HG02642 (cell line): ENCODE results near the gene SEMA4D.

Experiments
- ATAC-seq: cut with Tn5 transposase; IDR thresholded peaks from one replicate; pipeline ENCODE4 v1.9.1; 2021; ENCODE audit warnings: mild to moderate bottlenecking; ENCODE audit not compliant: unreplicated experiment, poor library complexity

The SEMA4D gene

GRCh38 chr9:89470224-89470839 is 27.6 kb downstream of the SEMA4D start:
- ATAC-seq = no peak

- no peak for ATAC-seq
These were observed 28.9 kb downstream of the SEMA4D start for GRCh38 chr9:89469003-89469402.

DNA sequence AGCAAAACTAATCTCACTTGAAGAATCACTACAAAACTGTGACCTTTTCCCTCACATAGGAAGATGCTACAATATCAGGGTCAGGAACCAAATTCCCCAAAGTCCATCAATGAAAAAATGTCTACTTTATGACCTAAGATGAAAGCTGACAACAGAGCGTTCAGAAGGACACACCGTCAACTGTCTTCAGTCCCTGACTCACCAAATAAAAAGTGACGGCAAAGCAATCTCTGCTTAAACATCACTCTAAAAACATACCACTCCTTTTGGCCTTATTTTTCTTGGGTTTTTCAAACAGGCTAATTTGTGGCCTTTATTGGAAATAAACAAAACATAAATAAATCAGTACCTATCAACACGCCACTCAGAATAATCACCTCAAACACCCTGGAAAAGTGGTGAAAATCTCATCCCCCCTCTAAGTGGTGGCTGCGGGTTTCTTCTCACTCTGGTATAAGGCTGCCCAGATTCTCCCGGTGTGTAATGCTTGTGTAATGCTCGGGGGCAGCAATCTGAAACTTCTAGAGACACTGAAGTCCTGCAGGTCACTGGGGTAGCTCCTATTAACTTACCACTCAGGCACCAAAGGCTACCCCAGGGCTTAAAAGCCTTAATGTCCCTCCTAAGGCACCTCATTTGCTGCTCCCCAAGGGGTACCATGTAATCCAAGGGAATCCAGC is 29.5 kb downstream of the SEMA4D start:
- ATAC-seq = no peak

- ATAC-seq = peak; percentile 15
These were observed 30.7 kb downstream of the SEMA4D start for GRCh38 chr9:89467278-89467625.

DNA sequence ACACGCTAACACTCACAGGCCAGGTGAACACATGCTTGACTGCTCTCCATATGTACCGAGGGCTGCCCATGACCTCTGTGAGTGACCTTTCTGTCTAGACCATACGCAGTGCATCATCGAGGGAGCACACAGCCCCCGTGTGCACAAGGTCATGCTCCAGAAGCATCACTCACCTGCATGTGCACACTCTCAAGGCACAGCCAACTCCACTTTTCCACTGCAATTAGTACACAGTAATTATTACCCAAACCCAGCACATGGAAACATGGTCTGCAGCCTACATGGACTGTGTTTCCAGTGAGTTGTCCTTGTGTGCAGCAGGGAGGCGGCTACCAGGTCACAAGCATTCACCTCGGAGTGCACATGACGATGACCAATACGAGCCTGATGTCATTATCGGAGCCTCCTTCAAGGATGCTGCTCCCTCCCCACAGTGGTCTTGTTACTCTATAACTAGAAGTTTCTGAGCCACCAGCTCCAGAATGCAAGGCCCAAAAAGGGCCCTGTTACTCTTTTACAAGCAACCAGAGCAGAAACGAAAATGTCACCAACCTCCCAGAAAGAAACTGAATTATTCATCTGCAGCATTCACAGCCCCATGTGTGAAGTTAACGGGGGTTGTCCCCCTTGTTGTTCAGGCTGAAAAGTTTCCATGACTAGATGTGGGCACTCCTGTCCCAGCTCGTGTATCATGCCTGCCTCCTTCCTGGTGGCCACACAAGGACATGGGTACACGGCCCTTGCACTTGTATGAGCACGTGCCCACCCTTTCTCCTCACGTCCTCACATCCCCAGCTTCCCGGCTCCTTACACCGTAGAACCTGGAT is 31.2 kb downstream of the SEMA4D start:
- ATAC-seq = peak; percentile 69

DNA sequence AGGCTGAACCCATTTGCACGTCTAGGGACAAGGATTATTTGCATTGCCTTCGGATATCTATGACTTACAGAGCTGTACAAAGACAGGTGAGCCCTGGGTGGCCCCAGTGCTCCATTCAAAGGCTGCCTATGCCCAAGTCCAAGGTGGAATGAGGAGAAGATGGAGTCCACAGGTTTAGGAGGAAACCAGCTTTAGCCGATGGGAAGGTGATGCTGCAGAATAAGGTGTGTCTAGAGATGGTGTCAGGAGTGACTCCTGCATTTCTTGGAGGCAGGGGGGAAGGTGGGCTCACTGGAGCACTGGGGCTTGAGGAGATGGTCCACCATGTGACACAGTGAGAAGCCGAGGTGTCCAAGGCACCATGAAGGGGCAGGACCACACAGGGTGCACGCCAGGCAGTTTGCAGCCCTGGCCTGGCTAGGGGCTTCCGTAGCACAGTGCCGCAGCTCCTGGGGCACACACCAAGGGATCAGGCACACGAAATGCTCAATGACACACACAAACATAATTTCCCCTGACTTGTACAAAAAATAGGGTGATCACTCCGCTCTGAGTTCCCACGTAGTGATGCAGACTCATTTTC is 32.1 kb downstream of the SEMA4D start:
- ATAC-seq = no peak

DNA sequence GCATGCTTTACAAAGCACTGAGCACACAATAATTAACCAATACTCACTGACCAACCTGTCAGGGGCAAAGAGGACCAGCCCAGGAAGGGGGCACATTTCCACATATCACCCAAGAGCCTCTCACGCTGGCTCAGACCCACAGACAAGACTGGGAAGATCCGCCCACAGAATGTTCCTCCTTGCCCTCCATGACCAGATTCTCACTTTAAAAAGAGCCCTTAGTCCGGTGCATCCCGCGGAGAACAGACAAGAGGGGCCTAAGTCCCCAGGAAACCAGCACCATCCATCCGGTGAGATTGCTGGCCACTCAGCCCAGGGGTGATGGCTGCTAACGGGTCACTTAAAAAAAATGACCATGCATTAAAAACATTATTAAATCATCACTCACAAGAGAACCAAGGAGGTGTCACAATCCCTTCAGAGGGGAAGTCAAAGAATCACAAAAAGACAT is 32.9 kb downstream of the SEMA4D start:
- ATAC-seq = no peak

DNA sequence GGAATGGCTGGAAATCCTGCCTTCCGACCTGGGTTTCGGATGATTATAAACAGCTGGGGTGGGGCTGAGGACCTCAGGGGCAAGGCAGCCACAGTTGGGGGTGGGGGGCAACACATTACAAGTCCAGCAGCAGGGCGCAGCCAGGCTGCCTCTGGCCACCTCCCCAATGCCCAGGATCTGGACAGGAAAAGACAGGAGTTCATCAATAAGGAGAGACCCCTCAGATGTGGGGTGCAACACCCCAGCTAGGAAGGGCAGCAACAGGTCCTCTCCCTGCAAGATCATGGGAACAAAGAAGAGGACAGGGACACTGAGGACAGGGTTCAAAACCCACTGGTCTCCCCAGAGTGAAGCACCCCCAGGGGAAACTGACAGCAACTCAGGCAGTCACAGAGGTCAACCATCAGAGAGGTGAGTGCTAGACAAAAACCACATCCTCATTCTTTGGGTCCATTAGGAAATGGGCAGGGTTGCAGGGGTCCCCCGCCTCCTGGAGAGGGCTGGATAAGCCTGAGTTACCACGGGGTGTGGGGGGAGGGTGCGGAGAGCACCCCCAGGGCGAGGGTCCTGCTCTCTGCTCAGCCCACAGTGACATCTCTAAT is 33.5 kb downstream of the SEMA4D start:
- no peak for ATAC-seq

DNA sequence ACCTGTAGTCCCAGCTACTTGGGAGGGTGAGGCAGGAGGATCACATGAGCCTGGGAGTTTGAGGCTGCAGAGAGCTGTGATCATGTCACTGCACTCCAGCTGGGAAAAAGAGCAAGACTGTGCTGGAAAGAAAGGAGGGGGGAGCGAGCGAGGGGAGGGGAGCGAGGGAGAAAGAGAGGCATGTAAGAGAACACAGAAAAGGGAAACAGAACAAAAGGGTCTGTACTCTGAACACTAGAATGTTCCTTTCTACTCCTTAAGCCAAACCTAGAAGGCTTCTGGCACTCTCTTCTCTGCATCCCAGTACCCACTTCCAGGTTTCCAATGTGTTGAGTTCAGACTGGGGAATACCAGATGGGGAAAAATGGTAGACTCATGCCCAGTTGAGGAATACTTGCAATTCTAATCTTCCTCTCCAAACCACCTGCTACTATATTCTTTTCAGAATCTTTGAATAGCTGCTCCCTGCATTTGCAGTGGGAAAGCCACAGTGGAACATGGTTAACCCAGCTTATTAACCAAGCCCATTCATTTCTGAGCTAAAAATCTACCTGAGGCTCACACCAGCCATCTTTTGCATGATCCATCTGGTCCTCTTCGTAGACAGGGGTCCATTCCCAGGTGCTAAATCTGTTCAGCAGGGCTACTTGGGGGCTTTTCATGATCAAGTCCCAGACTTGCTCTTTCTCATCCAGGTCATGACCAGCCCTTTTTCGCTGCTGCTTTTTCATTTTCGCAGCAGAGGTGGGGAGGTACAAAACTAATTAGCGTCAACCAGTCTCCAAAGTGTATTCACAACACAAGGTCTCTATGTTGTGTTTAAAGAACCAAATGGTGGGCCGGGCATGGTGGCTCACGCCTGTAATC is 34.9 kb downstream of the SEMA4D start:
- ATAC-seq = no peak

DNA sequence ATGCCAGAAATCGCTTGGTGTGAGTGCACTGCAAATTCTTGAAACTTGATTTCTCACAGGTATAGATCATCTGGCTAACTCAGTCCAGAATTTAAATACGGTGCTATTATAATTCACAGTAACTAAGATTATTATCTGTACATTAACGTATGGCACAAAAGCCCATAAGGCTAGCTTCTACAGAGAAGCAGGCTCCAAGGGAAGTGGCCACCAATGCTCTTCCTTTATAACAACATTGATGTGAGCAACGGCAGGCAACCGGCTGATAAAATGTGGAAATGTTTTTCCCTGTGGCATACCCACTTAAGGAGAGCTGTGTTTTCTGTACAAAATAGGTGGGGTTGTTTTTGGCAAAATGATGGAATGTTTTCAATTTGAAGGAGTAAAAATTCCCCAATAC is 35.7 kb downstream of the SEMA4D start:
- no peak for ATAC-seq

GRCh38 chr9:89461265-89461664 is 36.6 kb downstream of the SEMA4D start:
- ATAC-seq = no peak

GRCh38 chr9:89460551-89460950 is 37.4 kb downstream of the SEMA4D start:
- no peak for ATAC-seq

DNA sequence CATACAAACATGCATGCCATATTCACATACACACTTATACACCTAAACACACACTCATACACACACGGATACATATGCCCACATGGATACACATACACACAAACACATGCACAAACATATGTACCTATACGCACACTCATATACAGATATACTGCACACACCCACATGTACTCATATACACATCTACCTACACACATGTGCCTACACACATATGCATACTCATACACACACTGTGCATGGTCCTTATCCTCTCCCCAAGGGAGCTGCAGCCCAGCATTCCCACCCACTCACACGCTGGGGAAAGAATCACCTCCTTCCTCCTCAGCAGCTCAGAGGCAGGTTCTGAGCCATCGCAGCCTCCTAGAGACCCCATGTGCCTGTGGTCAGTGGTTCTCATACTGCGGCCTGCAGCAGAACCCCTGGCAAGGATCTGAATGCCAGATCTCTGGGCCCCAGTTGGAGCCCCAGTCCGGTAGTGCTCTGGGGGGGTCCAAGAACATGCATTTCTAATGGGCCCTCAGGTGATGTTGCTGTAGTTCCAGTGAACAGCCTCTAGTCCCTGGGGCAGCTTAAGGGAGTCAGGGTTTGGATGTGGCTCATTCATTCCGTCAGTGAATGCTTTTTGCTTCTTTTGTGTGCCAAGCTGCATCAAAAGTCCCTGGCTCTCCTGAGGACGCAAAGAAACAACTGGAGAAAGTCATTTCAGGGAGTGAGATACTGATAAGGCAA is 39.0 kb downstream of the SEMA4D start:
- ATAC-seq = no peak

DNA sequence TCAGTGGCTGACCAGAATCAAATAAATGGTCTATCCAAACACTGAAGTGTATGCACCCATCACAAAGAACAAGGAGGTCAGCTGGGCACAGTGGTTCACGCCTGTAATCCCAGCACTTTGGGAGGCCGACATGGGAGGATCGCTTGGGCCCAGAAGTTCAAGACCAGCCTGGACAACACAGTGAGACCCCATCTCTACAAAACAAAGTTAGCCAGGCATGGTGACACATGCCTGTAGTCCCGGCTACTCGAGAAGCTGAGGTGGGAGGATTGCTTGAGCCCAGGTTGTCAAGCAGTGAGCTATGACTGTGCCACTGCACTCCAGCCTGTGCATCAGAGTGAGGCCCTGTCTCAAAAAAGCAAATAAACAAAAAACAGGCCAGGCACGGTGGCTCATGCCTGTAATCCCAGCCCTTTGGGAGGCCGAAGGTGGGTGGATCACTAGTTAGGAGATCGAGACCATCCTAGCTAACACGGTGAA is 40.5 kb downstream of the SEMA4D start:
- no peak for ATAC-seq

- ATAC-seq = no peak
These were observed 42.5 kb downstream of the SEMA4D start for GRCh38 chr9:89455356-89455824.

DNA sequence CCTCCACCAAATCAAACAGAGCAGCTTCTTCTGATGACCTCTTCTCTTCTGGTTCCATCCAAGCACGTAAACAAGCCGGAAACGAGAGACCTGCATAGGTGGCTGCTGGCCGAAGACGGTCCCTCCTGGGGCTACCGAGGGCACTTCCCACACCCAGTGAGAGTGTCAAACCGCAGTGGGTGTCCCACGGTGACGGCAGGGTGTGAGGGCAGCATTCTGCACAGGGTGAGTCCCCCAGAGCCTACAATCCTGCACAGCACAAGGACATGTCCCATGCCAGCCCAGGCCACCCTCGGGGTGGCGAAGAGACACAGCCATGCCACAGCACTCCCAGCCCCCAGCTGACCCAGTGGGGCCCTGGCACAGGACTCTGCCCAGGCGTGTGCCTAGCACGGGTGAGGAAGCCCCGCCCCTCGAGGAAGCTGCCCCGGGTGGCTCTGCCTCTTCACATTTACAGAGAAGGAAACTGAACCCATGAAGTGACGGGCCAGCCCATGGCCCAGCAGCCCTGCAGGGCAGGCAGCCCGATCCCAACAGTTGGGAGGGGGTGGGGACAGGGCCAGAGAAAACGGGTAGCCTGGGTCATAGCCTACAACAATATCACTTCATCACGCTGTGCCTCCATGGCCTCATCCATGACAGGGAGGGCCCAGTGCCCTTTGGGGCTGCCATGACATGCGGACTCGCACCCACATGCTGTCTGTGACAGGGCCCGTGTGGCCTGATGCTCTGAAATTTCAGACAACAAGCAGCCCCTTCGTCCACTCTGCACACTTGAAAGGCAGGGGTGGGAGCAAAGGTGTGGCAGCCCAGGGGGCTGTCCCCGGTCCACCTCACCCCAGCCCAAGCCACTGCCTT is 43.2 kb downstream of the SEMA4D start:
- no peak for ATAC-seq

- no peak for ATAC-seq
These were observed 44.5 kb downstream of the SEMA4D start for GRCh38 chr9:89453452-89453851.

- ATAC-seq = no peak
These were observed 45.4 kb downstream of the SEMA4D start for GRCh38 chr9:89452561-89452960.
